ENCODE measurements around the gene SLC35B3. TPM values are rescaled to one million over a fixed set of nuclear protein-coding genes. Genes with fewer than 3 reads are reported as not detected.

Gene SLC35B3
- total and polyA plus RNA-seq, 2 of the 8 experiments (the other 6 are each of a cell fraction or from before 2014, with no cell fraction given): 5.5 to 9.8 TPM

GRCh38 chr6:8383584-8383983, 51.8 kb downstream of the SLC35B3 start:
- H3K79me2 ChIP-seq (ENCODE audit: control insufficient read depth in 1 of 2, insufficient read depth in 2 of 2, low read length in 2 of 2): no peaks in the 10 kb centered on the region
- H3K4me1 ChIP-seq (replicated peaks in 1 of 4; ENCODE audit: control insufficient read depth in 3 of 4, insufficient read depth in 4 of 4, low read length in 3 of 4): peaks cover 0 to 10% (median 4%) of the 10 kb centered on the region in 4 experiments; a peak in 3 of 7 replicates
- no peak overlapping the region for H3K18ac ChIP-seq (ENCODE audit: extremely low read depth, low read length)
- no peaks in the 10 kb centered on the region for H3K79me1 ChIP-seq (ENCODE audit: low read depth, low read length)
- H2BK20ac ChIP-seq (ENCODE audit: low read length): no peak overlapping the region
- H2BK5ac ChIP-seq (ENCODE audit: low read depth, low read length): no peak overlapping the region
- no peak overlapping the region for H3K9ac ChIP-seq (replicated peaks in 1 of 4; ENCODE audit: extremely low read depth in 1 of 4, low read depth in 3 of 4, low read length in 3 of 4)
- H3K4ac ChIP-seq (replicated peaks; ENCODE audit: insufficient read length, low read depth, low read length): no peak overlapping the region
- no peaks in the 10 kb centered on the region for H4K20me1 ChIP-seq (replicated peaks in 1 of 2; ENCODE audit: control insufficient read depth in 1 of 2, insufficient read depth in 2 of 2, low read length in 2 of 2)
- no peak overlapping the region for H2BK15ac ChIP-seq (ENCODE audit: low read length)
- H3K23ac ChIP-seq (ENCODE audit: insufficient read length): no peak overlapping the region
- H3K27ac ChIP-seq (ENCODE audit: low read depth, low read length): no peak overlapping the region
- ChIA-PET POLR2A (ENCODE audit: partially characterized antibody) (no interaction called here), CTCF (ENCODE audit: partially characterized antibody) (interaction anchor here (0.5 kb wide), 1 partner anchor 1230 kb away, joined by 3 read pairs; no protein-coding TSS in a partner anchor)
- no peak overlapping the region for H2AFZ ChIP-seq (ENCODE audit: low read length)
- peak overlapping the region; percentile 42 to 44; a peak in 3 of 4 replicates for H3K4me2 ChIP-seq (ENCODE audit: insufficient read depth in 1 of 2, low read depth in 2 of 2, low read length in 2 of 2)
- DNase-seq (ENCODE audit: low read depth in 1 of 2, low spot score in 2 of 2) (peak; percentile 43 to 47), FAIRE-seq (peak; percentile 76)
- H2BK120ac ChIP-seq (replicated peaks; ENCODE audit: low read depth, low read length): no peak overlapping the region
- H3K23me2 ChIP-seq (ENCODE audit: low read depth, low read length): no peaks in the 10 kb centered on the region
- H4K91ac ChIP-seq (replicated peaks; ENCODE audit: insufficient read length, low read length): no peak overlapping the region
- H3K56ac ChIP-seq (replicated peaks; ENCODE audit: insufficient read length, low read depth, low read length): no peak overlapping the region
- no peaks in the 10 kb centered on the region for H3K27me3 ChIP-seq (replicated peaks in 1 of 4; ENCODE audit: control insufficient read depth in 3 of 4, extremely low read depth in 1 of 4, insufficient read depth in 3 of 4, low read length in 3 of 4)
- WGBS, 2 experiments (ENCODE audit: extremely low coverage in 1 of 2, insufficient coverage in 1 of 2, insufficient read length in 1 of 2, insufficient replicate concordance in 2 of 2, low coverage in 1 of 2, low lambda C conversion rate in 2 of 2, missing lambda C conversion rate in 1 of 2): 18% methylated on average over 2 of the region's 2 CpGs; no CpG with 5 or more reads in 1 of the 2 experiments
- H2AK5ac ChIP-seq (ENCODE audit: low read depth, low read length): no peak overlapping the region
- H3K36me3 ChIP-seq (ENCODE audit: control insufficient read depth in 2 of 4, insufficient read depth in 4 of 4, low read length in 3 of 4): no peaks in the 10 kb centered on the region
- no peaks in the 10 kb centered on the region for H3K9me3 ChIP-seq (ENCODE audit: insufficient read depth in 2 of 2, low read depth in 1 of 2, low read length in 1 of 2)
- H4K8ac ChIP-seq (ENCODE audit: extremely low read depth, insufficient read depth, low read length): no peak overlapping the region
- no peak overlapping the region for H4K5ac ChIP-seq (ENCODE audit: insufficient read length, low read depth, low read length)
- no peak overlapping the region for H2BK12ac ChIP-seq (ENCODE audit: low read depth, low read length)
- H3K4me3 ChIP-seq (ENCODE audit: extremely low read depth in 1 of 4, insufficient read depth in 2 of 4, low read depth in 3 of 4, low read length in 4 of 4): peak overlapping the region in 1 of 4 experiments; percentile 37; a peak in 1 of 8 replicates
- no peak overlapping the region for H3K14ac ChIP-seq (ENCODE audit: insufficient read length)
- TF ChIP-seq BCL11A (IDR thresholded peaks at IDR 0.05; ENCODE audit: low read depth in 2 of 2, low read length in 2 of 2): peak in 1 of 2 experiments; percentile 80
- TF ChIP-seq, protein P1, sequence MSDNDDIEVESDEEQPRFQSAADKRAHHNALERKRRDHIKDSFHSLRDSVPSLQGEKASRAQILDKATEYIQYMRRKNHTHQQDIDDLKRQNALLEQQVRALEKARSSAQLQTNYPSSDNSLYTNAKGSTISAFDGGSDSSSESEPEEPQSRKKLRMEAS (IDR thresholded peaks at IDR 0.05): no peak
- TF ChIP-seq E2F6 (IDR thresholded peaks at IDR 0.05): no peak
- TF ChIP-seq ATF3 (IDR thresholded peaks at IDR 0.05; ENCODE audit: insufficient read depth, low read depth, low read length): no peak
- no peak for TF ChIP-seq CTBP2 (IDR thresholded peaks at IDR 0.05; ENCODE audit: borderline replicate concordance, insufficient read depth, insufficient read length, low read length)
- no peak for TF ChIP-seq RNF2 (IDR thresholded peaks at IDR 0.05; ENCODE audit: borderline replicate concordance, low read depth, low read length, missing control alignments, poor library complexity, severe bottlenecking)
- TF ChIP-seq KDM1A (IDR thresholded peaks at IDR 0.05; ENCODE audit: borderline replicate concordance, low read length): no peak
- no peak for TF ChIP-seq ASH2L (IDR thresholded peaks at IDR 0.05; ENCODE audit: low read length)
- 0 out of 2 replicates have a peak, but pooled peaks have one; percentile 54 for TF ChIP-seq SP1 (IDR thresholded peaks at IDR 0.05; ENCODE audit: low read depth, low read length)
- no peak for TF ChIP-seq SP4 (IDR thresholded peaks at IDR 0.05; ENCODE audit: low read length)
- TF ChIP-seq EP300 (IDR thresholded peaks at IDR 0.05; ENCODE audit: borderline replicate concordance in 1 of 2, low read depth in 2 of 2, low read length in 2 of 2): no peak

Measured in H1 (cell line).